Activated T-helper 2 cell treated with anti-CD3 and anti-CD28 coated beads, Interferon-gamma antibody, Interleukin-2, Interleukin-4, amounts not matched to agents 10 μg/mL and 5 μg/mL and 100 μg/mL, durations not matched to agents 14 hours and 24 hours and 36 hours (primary cell): ENCODE results near the gene KCND3. TPM values are rescaled to one million over a fixed set of nuclear protein-coding genes. Genes with fewer than 3 reads are reported as not detected.

Experiments
- DNase-seq: peaks from one replicate; pipeline ENCODE4 v3.0.0; 2021; ENCODE audit warnings: low spot score
- H3K27ac Mint-ChIP-seq: one replicate; pipeline ENCODE4 v1.8.0; 2021; ENCODE audit warnings: mixed read lengths
- H3K27me3 Mint-ChIP-seq: one replicate; pipeline ENCODE4 v1.8.0; 2021; ENCODE audit warnings: low read depth, mixed read lengths
- H3K36me3 Mint-ChIP-seq: one replicate; pipeline ENCODE4 v1.8.0; 2021; ENCODE audit warnings: low read depth, mixed read lengths
- H3K4me1 Mint-ChIP-seq: one replicate; pipeline ENCODE4 v1.8.0; 2021; ENCODE audit warnings: low read depth, mixed read lengths
- H3K4me3 Mint-ChIP-seq: one replicate; pipeline ENCODE4 v1.8.0; 2021; ENCODE audit warnings: low read depth, mild to moderate bottlenecking, moderate library complexity, mixed read lengths
- H3K9me3 Mint-ChIP-seq: one replicate; pipeline ENCODE4 v1.8.0; 2021; ENCODE audit warnings: mixed read lengths
- intact Hi-C: fragments of 100-400 bp; cut with micrococcal nuclease; formaldehyde crosslinking; loops from one replicate; pipeline ENCODE4 v1.15.1; 2023
- total RNA-seq: library from RNA; stranded (reverse); gene quantifications from 2 replicates; pipeline ENCODE4 v1.2.3, GENCODE V29; 2022

Gene KCND3
- total RNA-seq, 1 donor from 2014 or later: not detected

GRCh38 chr1:111943846-111944749, 45.4 kb downstream of the KCND3 start:
- Mint-ChIP-seq H3K36me3 (no peaks in the 10 kb centered on the region), H3K9me3 (no peaks in the 10 kb centered on the region), H3K27me3 (peaks cover 7% of the 10 kb centered on the region), H3K4me3 (no peak overlapping the region), H3K4me1 (peaks cover 8% of the 10 kb centered on the region), H3K27ac (no peak overlapping the region)
- intact Hi-C loops: no loop called here
- no peak for DNase-seq

GRCh38 chr1:111943066-111943465, 46.4 kb downstream of the KCND3 start:
- Mint-ChIP-seq H3K4me3 (no peak overlapping the region), H3K27me3 (peaks cover 3% of the 10 kb centered on the region), H3K9me3 (no peaks in the 10 kb centered on the region), H3K36me3 (no peaks in the 10 kb centered on the region), H3K27ac (no peak overlapping the region), H3K4me1 (peaks cover 2% of the 10 kb centered on the region)
- no peak for DNase-seq
- intact Hi-C loops: no loop called here

GRCh38 chr1:111938536-111938935, 50.9 kb downstream of the KCND3 start:
- Mint-ChIP-seq H3K36me3 (no peaks in the 10 kb centered on the region), H3K27ac (no peak overlapping the region), H3K4me1 (peaks cover 2% of the 10 kb centered on the region), H3K27me3 (peaks cover 3% of the 10 kb centered on the region), H3K4me3 (no peak overlapping the region), H3K9me3 (no peaks in the 10 kb centered on the region)
- intact Hi-C loops: no loop called here
- no peak for DNase-seq

- DNase-seq: no peak
- Mint-ChIP-seq H3K9me3 (no peaks in the 10 kb centered on the region), H3K36me3 (no peaks in the 10 kb centered on the region), H3K27ac (no peak overlapping the region), H3K4me1 (peaks cover 2% of the 10 kb centered on the region), H3K4me3 (no peak overlapping the region), H3K27me3 (peaks cover 3% of the 10 kb centered on the region)
- intact Hi-C loops: no loop called here
Observed at GRCh38 chr1:111938123-111938522, 51.3 kb downstream of the KCND3 start.

GRCh38 chr1:111937147-111937725, 52.2 kb downstream of the KCND3 start:
- DNase-seq: no peak
- Mint-ChIP-seq H3K9me3 (no peaks in the 10 kb centered on the region), H3K4me3 (no peak overlapping the region), H3K27me3 (peaks cover 5% of the 10 kb centered on the region), H3K4me1 (peaks cover 2% of the 10 kb centered on the region), H3K27ac (no peak overlapping the region), H3K36me3 (no peaks in the 10 kb centered on the region)
- intact Hi-C loops: no loop called here

GRCh38 chr1:111934106-111934852, 55.2 kb downstream of the KCND3 start:
- Mint-ChIP-seq H3K36me3 (no peaks in the 10 kb centered on the region), H3K9me3 (no peaks in the 10 kb centered on the region), H3K4me1 (peaks cover 2% of the 10 kb centered on the region), H3K27ac (no peak overlapping the region), H3K4me3 (no peak overlapping the region), H3K27me3 (peaks cover 2% of the 10 kb centered on the region)
- DNase-seq: no peak
- intact Hi-C loops: no loop called here

GRCh38 chr1:111930356-111930755, 59.1 kb downstream of the KCND3 start:
- Mint-ChIP-seq H3K27ac (no peak overlapping the region), H3K4me1 (no peaks in the 10 kb centered on the region), H3K4me3 (no peak overlapping the region), H3K36me3 (no peaks in the 10 kb centered on the region), H3K9me3 (no peaks in the 10 kb centered on the region), H3K27me3 (peaks cover 4% of the 10 kb centered on the region)
- DNase-seq: no peak
- intact Hi-C loops: no loop called here

- intact Hi-C loops: no loop called here
- H3K4me3 Mint-ChIP-seq: no peak overlapping the region
- DNase-seq: no peak
- H3K9me3 Mint-ChIP-seq: no peaks in the 10 kb centered on the region
- no peaks in the 10 kb centered on the region for H3K36me3 Mint-ChIP-seq
- no peak overlapping the region for H3K27ac Mint-ChIP-seq
- H3K27me3 Mint-ChIP-seq: peaks cover 4% of the 10 kb centered on the region
- H3K4me1 Mint-ChIP-seq: no peaks in the 10 kb centered on the region
Observed at GRCh38 chr1:111928531-111928930, 60.9 kb downstream of the KCND3 start.

GRCh38 chr1:111927652-111928051, 61.8 kb downstream of the KCND3 start:
- Mint-ChIP-seq H3K36me3 (no peaks in the 10 kb centered on the region), H3K4me3 (no peak overlapping the region), H3K4me1 (no peaks in the 10 kb centered on the region), H3K9me3 (no peaks in the 10 kb centered on the region), H3K27ac (no peak overlapping the region), H3K27me3 (peaks cover 4% of the 10 kb centered on the region)
- no peak for DNase-seq
- intact Hi-C loops: no loop called here

GRCh38 chr1:111924786-111925185, 64.7 kb downstream of the KCND3 start:
- Mint-ChIP-seq H3K27ac (no peak overlapping the region), H3K27me3 (peaks cover 10% of the 10 kb centered on the region), H3K4me3 (no peak overlapping the region), H3K9me3 (no peaks in the 10 kb centered on the region), H3K36me3 (no peaks in the 10 kb centered on the region), H3K4me1 (no peaks in the 10 kb centered on the region)
- intact Hi-C loops: no loop called here
- no peak for DNase-seq

GRCh38 chr1:111923766-111924165, 65.7 kb downstream of the KCND3 start:
- no peak overlapping the region for H3K4me3 Mint-ChIP-seq
- H3K9me3 Mint-ChIP-seq: no peaks in the 10 kb centered on the region
- H3K27me3 Mint-ChIP-seq: peaks cover 15% of the 10 kb centered on the region
- H3K4me1 Mint-ChIP-seq: no peaks in the 10 kb centered on the region
- H3K27ac Mint-ChIP-seq: no peak overlapping the region
- H3K36me3 Mint-ChIP-seq: no peaks in the 10 kb centered on the region
- intact Hi-C loops: no loop called here
- no peak for DNase-seq

GRCh38 chr1:111921948-111922347, 67.5 kb downstream of the KCND3 start:
- Mint-ChIP-seq H3K9me3 (no peaks in the 10 kb centered on the region), H3K4me1 (no peaks in the 10 kb centered on the region), H3K4me3 (no peak overlapping the region), H3K27me3 (peaks cover 23% of the 10 kb centered on the region), H3K36me3 (no peaks in the 10 kb centered on the region), H3K27ac (no peak overlapping the region)
- intact Hi-C loops: no loop called here
- no peak for DNase-seq
